IMR-90 (cell line): ENCODE data around the gene STYXL1. TPM values are rescaled to one million over a fixed set of nuclear protein-coding genes. Genes with fewer than 3 reads are reported as not detected.

ENCODE experiments used
- ATAC-seq: fragments of 200-7000 bp; cut with Tn5 transposase; 2 replicates; pipeline ENCODE4 v1.9.1; 2020; ENCODE audit warnings: low read depth, mild to moderate bottlenecking, moderate library complexity
- BruUV-seq: library from RNA; stranded (reverse); fragments of 400-500 nt; replicated peaks from 2 replicates; lab custom pipeline; 2021; lab: Mats Ljungman, UMichigan
- CTCF ChIA-PET: fragments of 300-600 bp; formaldehyde crosslinking; extraction: SDS; loops from one replicate; lab custom pipeline; 2021; ENCODE audit warnings: antibody characterized with exemption; lab: Yijun Ruan, JAX
- POLR2A ChIA-PET: fragments of 300-600 bp; sonication (Branson Sonifier 250); formaldehyde crosslinking; loops from one replicate; lab custom pipeline; 2022; ENCODE audit warnings: antibody characterized with exemption; ENCODE audit not compliant: unreplicated experiment; lab: Charles Lee
- DNase-seq: peaks from one replicate; pipeline ENCODE4 v3.0.0; 2013
- H2AFZ ChIP-seq: replicated peaks from 2 replicates; pipeline ENCODE3; 2013; ENCODE audit warnings: low read length, mild to moderate bottlenecking; ENCODE audit not compliant: poor library complexity
- H2AK5ac ChIP-seq: 2 replicates; pipeline ENCODE4 v1.6.1; 2013; ENCODE audit warnings: low read depth, low read length, inconsistent platforms
- H2AK9ac ChIP-seq: replicated peaks from 2 replicates; pipeline ENCODE3; 2013; ENCODE audit warnings: mild to moderate bottlenecking, low read depth, low read length, moderate library complexity; ENCODE audit not compliant: poor library complexity
- H2BK120ac ChIP-seq: 2 replicates; pipeline ENCODE4 v1.6.1; 2013; ENCODE audit warnings: low read depth, low read length, inconsistent platforms
- H2BK15ac ChIP-seq: 3 replicates; pipeline ENCODE4 v1.6.1; 2013; ENCODE audit warnings: low read depth, low read length, inconsistent platforms
- H2BK20ac ChIP-seq: 2 replicates; pipeline ENCODE4 v1.6.1; 2013; ENCODE audit warnings: low read depth, mild to moderate bottlenecking, inconsistent platforms, low read length, moderate library complexity
- H2BK5ac ChIP-seq: 2 replicates; pipeline ENCODE4 v1.6.1; 2013; ENCODE audit warnings: mild to moderate bottlenecking, low read depth, low read length, inconsistent platforms; ENCODE audit not compliant: poor library complexity, severe bottlenecking
- H3K14ac ChIP-seq: replicated peaks from 2 replicates; pipeline ENCODE4 v1.6.1; 2013; ENCODE audit warnings: low read depth, low read length, inconsistent platforms
- H3K18ac ChIP-seq: 2 replicates; pipeline ENCODE4 v1.6.1; 2013; ENCODE audit warnings: low read depth, low read length, control low read depth
- H3K23ac ChIP-seq: 2 replicates; pipeline ENCODE4 v1.6.1; 2013; ENCODE audit warnings: low read depth, low read length, inconsistent platforms
- H3K27ac ChIP-seq: 2 replicates; pipeline ENCODE4 v1.5.1; 2013; ENCODE audit warnings: mild to moderate bottlenecking, control low read depth, low read length; ENCODE audit not compliant: insufficient read depth
- H3K27me3 ChIP-seq: 2 replicates; pipeline ENCODE4 v1.6.1; 2013; ENCODE audit warnings: low read length; ENCODE audit not compliant: control insufficient read depth, insufficient read depth
- H3K36me3 ChIP-seq: 2 replicates; pipeline ENCODE4 v1.6.1; 2013; ENCODE audit warnings: low read length, mixed read lengths; ENCODE audit not compliant: control insufficient read depth, insufficient read depth
- H3K4ac ChIP-seq: 2 replicates; pipeline ENCODE4 v1.6.1; 2013; ENCODE audit warnings: low read depth, low read length, inconsistent platforms
- H3K4me1 ChIP-seq: 2 replicates; pipeline ENCODE4 v1.6.1; 2013; ENCODE audit warnings: low read length, mixed read lengths; ENCODE audit not compliant: control insufficient read depth, insufficient read depth
- H3K4me2 ChIP-seq: 2 replicates; pipeline ENCODE4 v1.6.1; 2013; ENCODE audit warnings: low read depth, mild to moderate bottlenecking, control low read depth, low read length, moderate library complexity
- H3K4me3 ChIP-seq: 2 replicates; pipeline ENCODE4 v1.5.1; 2013; ENCODE audit warnings: low read depth, mild to moderate bottlenecking, control low read depth, low read length, moderate library complexity; ENCODE audit not compliant: insufficient read depth
- H3K56ac ChIP-seq: 2 replicates; pipeline ENCODE4 v1.6.1; 2013; ENCODE audit warnings: low read length, inconsistent platforms; ENCODE audit not compliant: insufficient read depth; ENCODE audit errors: extremely low read depth
- H3K79me1 ChIP-seq, 2 experiments: 2 replicates each; pipeline ENCODE4 v1.6.1; 2013; ENCODE audit warnings: low read length in 2 of 2, inconsistent platforms in 1 of 2, low read depth in 1 of 2
- H3K9ac ChIP-seq: 2 replicates; pipeline ENCODE4 v1.6.1; 2013; ENCODE audit warnings: low read depth, low read length, control low read depth
- H3K9me1 ChIP-seq: 2 replicates; pipeline ENCODE4 v1.6.1; 2013; ENCODE audit warnings: low read length, inconsistent platforms; ENCODE audit not compliant: insufficient read depth
- H3K9me3 ChIP-seq: 2 replicates; pipeline ENCODE4 v1.6.1; 2013; ENCODE audit warnings: low read length; ENCODE audit not compliant: control insufficient read depth, insufficient read depth
- H4K20me1 ChIP-seq: 2 replicates; pipeline ENCODE4 v1.6.1; 2013; ENCODE audit warnings: low read length, inconsistent platforms; ENCODE audit not compliant: insufficient read depth
- H4K5ac ChIP-seq: 2 replicates; pipeline ENCODE4 v1.6.1; 2013; ENCODE audit warnings: mild to moderate bottlenecking, low read depth, low read length, control low read depth
- H4K8ac ChIP-seq, 2 experiments: 2 replicates each; pipeline ENCODE4 v1.6.1; 2013; ENCODE audit warnings: low read depth in 2 of 2, low read length in 2 of 2, control low read depth in 1 of 2, inconsistent platforms in 1 of 2
- H4K91ac ChIP-seq: 2 replicates; pipeline ENCODE4 v1.6.1; 2013; ENCODE audit warnings: low read depth, low read length, inconsistent platforms; ENCODE audit not compliant: insufficient read depth
- RCOR1 ChIP-seq: IDR thresholded peaks from 2 replicates; pipeline ENCODE4 v1.6.1; 2012; ENCODE audit warnings: mild to moderate bottlenecking, low read length, improper control_type of control experiment; ENCODE audit not compliant: insufficient replicate concordance
- WGBS, 2 experiments: methylation state at CpG; one replicate each; pipeline versions ENCODE4 v1.1.5 to v1.1.7; 2013; ENCODE audit warnings: missing lambda C conversion rate in 2 of 2; ENCODE audit not compliant: insufficient read length in 1 of 2; ENCODE audit errors: extremely low coverage in 2 of 2; 5-methylcytosine and 5-hydroxymethylcytosine counted together
- dilution Hi-C: fragments of 300-500 bp; cut with HindIII; formaldehyde crosslinking; loops from one replicate; pipeline ENCODE4 v1.14.3; 2018; ENCODE audit warnings: low sequenced_read_pairs; ENCODE audit not compliant: unreplicated experiment
- in situ Hi-C: fragments of 300-500 bp; cut with MboI; formaldehyde crosslinking; loops from 3 replicates; pipeline ENCODE4 v1.14.3; 2019; ENCODE audit warnings: low sequenced_read_pairs, inconsistent platforms, mixed read lengths
- intact Hi-C: fragments of 100-400 bp; cut with micrococcal nuclease; formaldehyde crosslinking; loops from 2 replicates; pipeline ENCODE4 v1.10.0; 2022
- polyA plus RNA-seq, 3 experiments: library from polyadenylated mRNA; depleted of rRNA; stranded (reverse); fragments of >200 nt; gene quantifications; 2 replicates each; pipeline ENCODE4 v1.2.3, GENCODE V29; 2012; ENCODE audit warnings: low replicate concordance in 1 of 3
- total RNA-seq: library from RNA; depleted of rRNA; stranded (reverse); fragments of >200 nt; gene quantifications from 2 replicates; pipeline ENCODE4 v1.2.3, GENCODE V29; 2012

The STYXL1 gene
- total and polyA plus RNA-seq, 2 of the 4 experiments (the other 2 are of a cell fraction) = 66.1 to 73.8 TPM

DNA sequence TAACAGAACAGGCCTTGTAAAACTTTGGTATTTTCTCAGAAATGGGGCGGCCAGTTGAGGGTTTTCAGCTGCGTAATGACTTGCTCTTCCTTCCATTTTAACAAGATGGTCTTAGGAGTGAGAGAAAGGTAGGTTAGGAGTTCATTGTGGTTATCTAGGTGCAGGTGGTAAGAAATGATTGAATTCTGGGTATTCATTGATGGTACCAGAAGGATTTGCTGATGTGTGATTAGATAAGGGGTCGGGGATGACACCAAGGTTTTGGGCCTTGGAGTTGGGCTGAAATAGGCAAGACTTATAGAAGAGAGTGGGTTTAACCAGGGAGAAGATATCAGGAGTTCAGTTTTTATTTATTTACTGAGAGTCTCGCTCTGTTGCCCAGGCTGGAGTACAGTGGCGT is 2.7 kb upstream of the STYXL1 start:
- no peak overlapping the region for H3K14ac ChIP-seq
- in situ Hi-C loops = no loop called here
- BruUV-seq = no TSS peak
- DNase-seq (no peak), ATAC-seq (no peak)
- H4K20me1 ChIP-seq = peaks cover 56% of the 10 kb centered on the region
- TF ChIP-seq RCOR1 = no peak
- H2BK120ac ChIP-seq = no peak overlapping the region
- no peaks in the 10 kb centered on the region for H3K27me3 ChIP-seq
- H2BK20ac ChIP-seq = no peak overlapping the region
- H2BK15ac ChIP-seq = no peak overlapping the region
- H3K79me1 ChIP-seq = peaks cover 31 to 91% of the 10 kb centered on the region in 2 experiments
- no peak overlapping the region for H4K91ac ChIP-seq
- no peak overlapping the region for H2BK5ac ChIP-seq
- peaks cover 9% of the 10 kb centered on the region for H3K36me3 ChIP-seq
- no peak overlapping the region for H3K18ac ChIP-seq
- no peak overlapping the region for H2AK5ac ChIP-seq
- no peak overlapping the region for H3K4me2 ChIP-seq
- peaks cover 28% of the 10 kb centered on the region for H3K9me1 ChIP-seq
- intact Hi-C loops = loop anchor here (5.0 kb wide), 1 partner anchor 82 kb away; no protein-coding TSS in a partner anchor
- dilution Hi-C loops = no loop called here
- no peak overlapping the region for H2AFZ ChIP-seq
- no peak overlapping the region for H3K4ac ChIP-seq
- no peaks in the 10 kb centered on the region for H3K9me3 ChIP-seq
- 100% methylated on average over 2 of the region's 5 CpGs; no CpG with 5 or more reads in 1 of the 2 experiments for WGBS, 2 experiments
- CTCF ChIA-PET = no interaction called here
- H4K8ac ChIP-seq = no peak overlapping the region
- no peak overlapping the region for H3K56ac ChIP-seq
- no peak overlapping the region for H3K4me3 ChIP-seq
- no peak overlapping the region for H2AK9ac ChIP-seq
- H3K4me1 ChIP-seq = peaks cover 17% of the 10 kb centered on the region
- POLR2A ChIA-PET = interaction anchor here (0.6 kb wide), 1 partner anchor 9 kb away, joined by 3 read pairs; no protein-coding TSS in a partner anchor
- H4K5ac ChIP-seq = no peak overlapping the region
- no peak overlapping the region for H3K27ac ChIP-seq
- H3K9ac ChIP-seq = no peak overlapping the region
- no peak overlapping the region for H3K23ac ChIP-seq
